Smooth muscle cell (in vitro differentiated cells): ENCODE data around the gene NRXN3. TPM values are rescaled to one million over a fixed set of nuclear protein-coding genes. Genes with fewer than 3 reads are reported as not detected.

Source experiments
- DNase-seq: peaks from one replicate; lab custom pipeline; 2025; ENCODE audit not compliant: unreplicated experiment; lab: John Stamatoyannopoulos, UW
- H2AFZ ChIP-seq: fragments of 200-600 bp; sonication (generic); 2 replicates; pipeline ENCODE4 v1.6.0; 2016; ENCODE audit warnings: antibody characterized with exemption, low read depth, mild to moderate bottlenecking
- H3F3A ChIP-seq: fragments of 200-600 bp; sonication (generic); 2 replicates; pipeline ENCODE4 v1.6.0; 2017; ENCODE audit warnings: antibody characterized with exemption, low read depth
- H3K27ac ChIP-seq: fragments of 200-600 bp; sonication (generic); 2 replicates; pipeline ENCODE4 v1.5.1; 2016; ENCODE audit warnings: low read depth, mild to moderate bottlenecking
- H3K27me3 ChIP-seq: fragments of 200-600 bp; sonication (generic); 2 replicates; pipeline ENCODE4 v1.6.1; 2016; ENCODE audit warnings: low read depth, mild to moderate bottlenecking
- H3K36me3 ChIP-seq: fragments of 200-600 bp; sonication (generic); 2 replicates; pipeline ENCODE4 v1.5.1; 2016; ENCODE audit warnings: low read depth
- H3K4me1 ChIP-seq: fragments of 200-600 bp; sonication (generic); 2 replicates; pipeline ENCODE4 v1.5.1; 2016; ENCODE audit warnings: low read depth
- H3K4me2 ChIP-seq: fragments of 200-600 bp; sonication (generic); 2 replicates; pipeline ENCODE4 v1.6.0; 2016; ENCODE audit warnings: mild to moderate bottlenecking
- H3K4me3 ChIP-seq: fragments of 200-600 bp; sonication (generic); 2 replicates; pipeline ENCODE4 v1.5.1; 2016; ENCODE audit warnings: mild to moderate bottlenecking
- H3K79me2 ChIP-seq: fragments of 200-600 bp; sonication (generic); 2 replicates; pipeline ENCODE4 v1.6.0; 2016; ENCODE audit warnings: low read depth, mild to moderate bottlenecking
- H3K9ac ChIP-seq: fragments of 200-600 bp; sonication (generic); 2 replicates; pipeline ENCODE4 v1.6.0; 2016; ENCODE audit warnings: low read depth
- H3K9me3 ChIP-seq: fragments of 200-600 bp; sonication (generic); replicated peaks from 2 replicates; pipeline ENCODE4 v1.5.1; 2016; ENCODE audit warnings: low read depth
- H4K20me1 ChIP-seq: fragments of 200-600 bp; sonication (generic); 2 replicates; pipeline ENCODE4 v1.6.0; 2016; ENCODE audit warnings: low read depth
- CTCF ChIP-seq: fragments of 200-600 bp; sonication (generic); IDR thresholded peaks from 2 replicates; pipeline ENCODE4 v1.5.1; 2017; ENCODE audit warnings: borderline replicate concordance, mild to moderate bottlenecking, antibody characterized with exemption; ENCODE audit not compliant: insufficient read depth, poor library complexity, severe bottlenecking
- WGBS: methylation state at CpG from one replicate; pipeline ENCODE4 v1.1.7; 2016; ENCODE audit warnings: low lambda C conversion rate; 5-methylcytosine and 5-hydroxymethylcytosine counted together
- polyA plus RNA-seq: library from polyadenylated mRNA; unstranded; fragments of >200 nt; fragmentation: Nextera tagmentation; extraction: Ambion mirVana; gene quantifications from 2 replicates; pipeline ENCODE4 v1.2.1, GENCODE V29; 2016
- total RNA-seq: library from RNA; depleted of rRNA; stranded (reverse); fragments of >200 nt; gene quantifications from 2 replicates; pipeline ENCODE4 v1.2.3, GENCODE V29; 2014

Gene NRXN3
- total and polyA plus RNA-seq, 2 experiments from 2014 or later: 1.2 to 7.0 TPM

- Histone ChIP-seq H3K4me3 (no peak overlapping the region), H3K9ac (no peak overlapping the region), H3K79me2 (no peaks in the 10 kb centered on the region), H3K36me3 (no peaks in the 10 kb centered on the region), H3K4me2 (no peak overlapping the region), H4K20me1 (no peaks in the 10 kb centered on the region), H3F3A (no peaks in the 10 kb centered on the region), H3K27me3 (no peaks in the 10 kb centered on the region), H2AFZ (no peak overlapping the region), H3K9me3 (no peaks in the 10 kb centered on the region), H3K4me1 (peaks cover 17% of the 10 kb centered on the region), H3K27ac (no peak overlapping the region)
- DNase-seq: no peak
- no peak for TF ChIP-seq CTCF
- 68% methylated on average over 1 of the region's 1 CpG for WGBS
Measured at GRCh38 chr14:79408696-79409095, 1238.5 kb downstream of the NRXN3 start.

- 83% methylated on average over 3 of the region's 3 CpGs for WGBS
- no peaks in the 10 kb centered on the region for H3K9me3 ChIP-seq
- peaks cover 17% of the 10 kb centered on the region for H3K4me1 ChIP-seq
- H3K79me2 ChIP-seq: no peaks in the 10 kb centered on the region
- no peaks in the 10 kb centered on the region for H3K36me3 ChIP-seq
- H2AFZ ChIP-seq: no peak overlapping the region
- H4K20me1 ChIP-seq: no peaks in the 10 kb centered on the region
- DNase-seq: no peak
- H3F3A ChIP-seq: no peaks in the 10 kb centered on the region
- no peak overlapping the region for H3K4me2 ChIP-seq
- no peak for TF ChIP-seq CTCF
- H3K4me3 ChIP-seq: no peak overlapping the region
- H3K9ac ChIP-seq: no peak overlapping the region
- no peak overlapping the region for H3K27ac ChIP-seq
- H3K27me3 ChIP-seq: no peaks in the 10 kb centered on the region
Measured at GRCh38 chr14:79411403-79412174, 1241.4 kb downstream of the NRXN3 start.

- TF ChIP-seq CTCF: no peak
- H3K27ac ChIP-seq: no peak overlapping the region
- no peaks in the 10 kb centered on the region for H3K36me3 ChIP-seq
- peaks cover 12% of the 10 kb centered on the region for H3K4me1 ChIP-seq
- H3K79me2 ChIP-seq: no peaks in the 10 kb centered on the region
- no peaks in the 10 kb centered on the region for H4K20me1 ChIP-seq
- H2AFZ ChIP-seq: no peak overlapping the region
- no peaks in the 10 kb centered on the region for H3F3A ChIP-seq
- H3K4me3 ChIP-seq: no peak overlapping the region
- 94% methylated on average over 2 of the region's 2 CpGs for WGBS
- no peak for DNase-seq
- no peak overlapping the region for H3K4me2 ChIP-seq
- H3K9ac ChIP-seq: no peak overlapping the region
- no peaks in the 10 kb centered on the region for H3K27me3 ChIP-seq
- no peaks in the 10 kb centered on the region for H3K9me3 ChIP-seq
Measured at GRCh38 chr14:79412822-79413221, 1242.6 kb downstream of the NRXN3 start.
